NCI-H2029 (cell line): Measurements from ENCODE around the gene CCL25.
"Not testable (repeated sequence)": the region's sequence is repeated elsewhere in the genome, so short reads cannot be mapped to it uniquely, and the experiment has no call there.

Source experiments
- DNase-seq: peaks from one replicate; lab custom pipeline; 2025; lab: John Stamatoyannopoulos, UW

The CCL25 gene

DNA sequence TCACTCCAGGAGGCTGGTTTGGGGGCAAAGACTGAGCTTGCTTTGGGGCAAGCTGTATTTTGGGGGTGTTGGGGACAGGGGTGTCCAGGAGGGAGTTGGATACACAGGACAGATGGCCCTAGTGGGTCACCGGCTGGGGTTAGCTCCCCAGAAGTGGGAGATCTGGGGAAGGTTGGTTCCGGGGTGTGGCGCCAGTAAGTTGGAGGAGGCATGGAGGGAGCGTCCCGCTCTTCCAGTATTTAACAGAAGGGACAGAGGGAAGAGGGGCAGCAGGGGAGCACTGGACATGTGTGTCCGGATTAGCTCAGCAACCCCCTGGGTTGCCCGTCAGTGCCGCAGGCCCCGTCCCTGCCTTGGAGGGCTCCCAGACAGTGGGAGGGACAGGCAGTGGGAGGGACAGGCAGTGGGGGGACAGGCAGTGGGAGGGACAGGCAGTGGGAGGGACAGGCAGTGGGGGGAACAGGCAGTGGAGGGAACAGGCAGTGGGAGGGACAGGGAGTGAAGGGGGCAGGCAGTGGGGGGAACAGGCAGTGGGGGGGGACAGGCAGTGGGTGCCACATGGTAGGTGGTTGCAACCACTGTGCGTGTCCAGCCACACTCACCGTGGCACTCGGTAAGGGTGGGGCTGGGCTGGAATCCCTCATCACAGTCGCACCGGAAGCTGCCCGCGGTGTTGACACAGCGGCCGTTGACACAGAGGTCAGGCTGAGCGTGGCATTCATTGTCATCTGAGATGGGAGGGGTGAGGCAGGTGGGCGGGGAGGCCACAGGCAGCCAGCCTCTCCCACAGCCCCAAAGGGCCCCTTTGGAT, 33.2 kb downstream of the CCL25 start:
- DNase-seq = peak; percentile 57

DNA sequence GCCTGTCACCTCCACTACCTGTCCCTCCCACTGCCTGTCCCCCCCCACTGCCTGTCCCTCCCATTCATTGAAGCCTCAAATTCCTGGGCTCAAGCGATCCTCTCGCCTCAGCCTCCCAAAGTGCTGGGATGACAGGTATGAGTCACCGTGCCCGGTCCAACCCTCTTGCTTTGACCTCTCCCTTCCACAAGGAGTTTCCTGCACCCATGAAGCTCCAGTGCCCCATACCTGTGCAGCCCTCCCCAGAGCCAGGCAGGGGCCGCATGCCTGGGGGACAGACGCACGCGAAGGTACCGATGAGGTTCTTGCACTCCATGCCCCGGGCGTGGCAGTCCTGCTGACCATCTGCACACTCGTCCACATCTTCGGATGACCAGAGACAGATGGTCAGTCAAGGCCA, 34.3 kb downstream of the CCL25 start:
- no peak for DNase-seq

DNA sequence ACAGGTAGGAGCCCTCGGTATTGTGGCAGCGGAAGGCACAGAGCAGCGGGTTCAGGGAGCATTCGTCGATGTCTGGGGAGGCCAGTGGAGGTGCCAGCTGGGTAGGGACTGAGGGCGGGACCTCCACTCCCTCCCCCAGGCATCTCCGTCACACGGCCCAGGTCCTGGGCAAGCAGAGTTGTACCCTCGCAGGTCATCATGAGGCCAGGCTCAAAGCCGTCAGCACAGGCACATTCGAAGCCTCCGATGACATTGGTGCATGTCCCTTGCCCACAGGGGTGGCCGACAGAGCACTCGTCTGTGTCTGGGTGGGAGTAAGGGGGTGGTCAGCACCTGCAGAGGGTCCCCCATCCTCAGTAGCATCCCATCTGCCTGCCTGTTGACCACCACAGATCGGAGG, 35.3 kb downstream of the CCL25 start:
- DNase-seq = no peak

- DNase-seq = no peak
These were observed 36.4 kb downstream of the CCL25 start for GRCh38 chr19:8088752-8089663.

DNA sequence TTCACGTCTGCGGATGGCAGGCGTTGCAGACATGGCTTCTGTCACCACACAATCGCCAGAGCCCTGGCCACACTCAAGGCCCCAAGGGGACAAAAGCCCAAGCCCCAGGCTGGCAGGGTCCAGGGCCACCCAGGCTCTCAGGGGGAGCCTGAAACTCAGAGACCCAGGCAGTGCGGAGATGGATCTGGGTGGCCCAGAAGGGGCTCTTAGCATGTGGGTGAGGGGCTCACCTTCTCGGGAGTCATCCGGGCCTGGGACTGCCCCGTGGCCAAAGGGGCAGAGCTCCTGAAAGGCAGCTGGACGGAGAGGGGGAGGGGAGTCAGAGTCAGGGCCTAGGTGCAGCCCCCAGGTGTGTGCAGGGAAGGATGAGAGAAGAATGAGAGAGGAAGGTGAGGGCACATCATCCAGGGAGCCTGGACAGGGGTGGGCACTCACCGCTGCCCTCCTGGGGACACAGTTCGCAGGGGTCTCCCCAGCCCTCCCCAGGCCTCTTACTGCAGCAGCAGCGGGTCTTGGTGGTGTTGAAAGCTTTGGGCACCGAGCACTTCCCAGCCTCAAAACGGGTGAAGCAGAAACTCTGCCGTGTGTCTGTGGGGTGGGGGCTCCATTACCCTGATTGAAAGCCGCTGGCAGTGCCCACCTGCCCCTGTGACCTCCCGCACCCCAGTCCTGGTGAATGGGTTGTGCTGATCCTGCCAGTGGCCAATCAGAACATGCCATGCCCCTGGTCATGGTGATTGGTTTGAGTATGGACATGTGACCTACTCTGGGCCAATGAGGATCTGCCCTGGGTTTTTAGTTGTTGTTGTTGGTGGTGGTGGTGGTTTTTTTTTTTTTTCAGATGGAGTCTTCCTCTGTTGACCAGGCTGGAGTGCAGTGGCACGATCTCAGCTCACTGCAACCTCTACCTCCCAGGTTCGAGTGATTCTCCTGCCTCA, 37.4 kb downstream of the CCL25 start:
- DNase-seq = no peak

DNA sequence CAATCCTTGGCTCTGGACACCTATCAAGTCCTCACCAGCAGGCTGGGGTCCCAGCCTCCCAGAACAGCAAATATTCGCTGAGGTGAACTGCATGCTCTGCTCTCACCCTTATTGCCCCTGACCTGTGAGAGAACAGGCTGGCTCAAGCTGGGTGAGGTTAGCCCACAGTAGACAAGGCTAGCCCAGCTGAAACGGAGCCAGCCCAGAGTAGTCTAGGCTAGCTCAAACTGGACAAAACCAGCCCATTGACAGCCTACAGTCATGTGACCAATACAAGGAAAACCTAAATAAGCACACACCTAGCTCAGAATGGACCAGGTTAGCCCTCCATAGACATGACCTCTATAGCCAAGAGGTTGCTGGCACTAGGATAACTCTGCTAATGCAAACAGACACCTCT, 38.4 kb downstream of the CCL25 start:
- DNase-seq = no peak

DNA sequence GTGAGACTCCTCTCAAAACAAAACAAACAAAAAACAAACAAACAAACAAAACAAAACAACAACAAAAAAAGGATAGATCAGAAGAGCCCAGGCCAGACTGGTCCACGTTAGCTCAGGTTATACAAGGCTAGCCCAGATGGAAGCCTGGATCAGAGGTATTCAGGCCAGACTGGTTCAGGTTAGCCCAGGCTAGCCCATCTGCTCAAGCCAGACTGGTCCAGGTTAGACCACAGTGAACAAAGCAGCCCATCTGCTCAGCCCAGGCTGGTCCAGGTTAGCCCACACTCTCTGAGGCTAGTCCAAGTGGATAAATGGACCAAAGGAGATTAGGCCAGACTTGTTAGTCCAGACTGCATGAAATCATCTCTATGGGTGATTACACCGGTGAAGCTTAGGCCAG, 41.2 kb downstream of the CCL25 start:
- no peak for DNase-seq

DNA sequence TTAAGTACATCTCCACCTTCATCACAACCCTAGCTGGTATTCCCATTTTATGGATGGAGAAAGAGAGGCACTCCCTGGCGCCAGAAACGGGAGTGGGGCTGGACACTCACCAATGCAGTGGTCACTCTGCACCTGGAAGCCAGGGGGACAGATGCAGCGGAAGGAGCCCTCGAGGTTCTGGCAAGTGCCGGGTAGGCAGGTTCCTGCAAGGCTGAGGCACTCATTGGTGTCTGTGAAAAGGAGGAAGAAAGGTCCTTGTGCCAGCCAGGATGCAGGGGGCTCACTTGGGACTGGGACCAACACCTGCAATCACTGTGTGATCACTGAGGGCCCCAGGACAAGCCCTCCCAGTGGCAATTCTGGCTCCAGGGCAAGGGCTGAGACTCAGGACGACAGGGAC, 41.8 kb downstream of the CCL25 start:
- DNase-seq = no peak

DNA sequence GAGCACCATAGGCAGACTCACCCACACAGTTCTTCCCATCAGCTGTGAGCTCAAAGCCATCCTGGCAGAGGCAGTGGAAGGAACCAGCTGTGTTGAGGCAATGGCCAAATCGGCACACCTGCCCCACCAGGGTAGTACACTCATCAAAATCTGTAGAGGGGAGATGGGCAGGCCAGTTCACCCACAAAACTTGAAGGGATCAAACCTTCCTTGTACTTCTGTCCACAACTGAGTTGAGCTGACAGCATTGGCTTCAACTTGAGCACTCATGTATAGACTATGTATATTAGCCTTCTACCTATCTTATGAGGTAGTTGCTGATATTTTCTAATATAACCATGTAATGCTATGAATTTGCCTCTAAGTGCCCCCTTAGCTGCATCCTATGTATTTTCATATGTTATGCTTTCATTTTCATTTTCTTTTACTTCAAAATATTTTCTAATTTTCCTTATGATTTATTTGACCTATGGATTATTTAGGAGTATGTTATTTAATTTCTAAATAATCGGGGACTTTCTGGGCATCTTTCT, 42.9 kb downstream of the CCL25 start:
- DNase-seq = no peak

GRCh38 chr19:8096071-8096470, 43.5 kb downstream of the CCL25 start:
- DNase-seq = no peak

GRCh38 chr19:8097198-8097597, 44.6 kb downstream of the CCL25 start:
- DNase-seq = no peak

- no peak for DNase-seq
These were observed 45.4 kb downstream of the CCL25 start for GRCh38 chr19:8097681-8098567.

DNA sequence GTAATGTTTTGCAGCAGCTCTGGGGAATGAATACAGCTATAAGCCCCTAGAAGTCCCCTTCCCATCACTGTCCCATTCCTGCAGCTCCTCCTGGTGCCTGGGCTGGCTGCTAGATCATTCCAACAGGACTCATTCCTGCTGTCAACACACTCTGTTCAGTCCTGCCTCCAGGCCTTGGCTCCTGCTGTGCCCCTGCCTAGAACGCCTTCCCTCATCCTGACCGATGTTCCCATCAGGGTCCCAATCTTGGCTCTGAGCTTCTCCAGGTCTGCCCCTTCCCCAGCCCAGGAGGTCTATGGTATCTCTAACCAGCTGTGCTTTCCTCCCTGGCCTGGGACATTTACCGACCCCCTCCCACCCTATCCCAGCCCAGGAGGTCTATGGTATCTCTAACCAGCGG, 48.8 kb downstream of the CCL25 start:
- DNase-seq = no peak

GRCh38 chr19:8101910-8102309, 49.4 kb downstream of the CCL25 start:
- not testable (repeated sequence) for DNase-seq

DNA sequence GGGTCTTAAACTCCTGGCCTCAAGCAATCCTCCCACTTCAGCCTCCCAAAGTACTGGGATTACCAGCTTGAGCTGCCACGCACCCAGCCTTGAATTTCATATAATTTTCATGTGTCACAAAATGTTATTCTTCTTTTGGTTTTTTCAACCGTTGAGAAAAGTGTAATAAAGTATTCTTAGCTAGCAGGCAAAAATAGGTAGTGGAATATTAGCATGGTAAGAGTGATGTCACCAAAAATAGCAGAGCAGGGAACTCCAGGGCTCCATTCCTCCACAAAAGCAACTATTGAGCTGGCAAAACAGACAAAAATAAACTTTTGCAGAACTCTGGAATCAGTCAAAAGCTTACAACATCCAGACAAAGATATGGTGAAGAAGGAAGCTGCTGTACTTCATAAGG, 52.9 kb downstream of the CCL25 start:
- no peak for DNase-seq

DNA sequence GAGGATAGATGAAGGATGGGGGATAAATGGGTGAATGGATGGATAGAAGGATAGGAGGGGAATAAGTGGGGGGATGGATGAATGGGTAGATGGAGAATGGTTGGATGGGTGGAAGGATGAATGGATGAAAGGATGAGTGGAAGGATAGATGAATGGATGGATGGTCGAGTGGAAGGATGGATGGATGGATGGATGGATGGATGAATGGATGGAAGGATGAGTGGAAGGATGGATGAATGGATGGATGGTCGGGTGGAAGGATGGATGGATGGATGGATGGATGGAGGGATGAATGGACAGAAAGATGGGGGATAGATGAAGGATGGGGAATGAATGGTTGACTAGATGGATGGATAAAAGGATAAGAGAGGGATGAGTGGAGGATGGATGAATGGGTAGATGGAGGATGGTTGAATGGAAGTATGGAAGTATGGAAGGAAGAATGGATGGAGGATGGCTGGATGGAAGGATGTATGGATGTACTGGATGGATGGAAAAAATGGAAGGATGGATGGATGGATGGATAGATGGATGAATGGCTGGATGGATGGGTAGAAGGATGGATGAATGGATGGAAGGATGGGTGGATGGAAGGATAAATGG, 54.8 kb downstream of the CCL25 start:
- no peak for DNase-seq

- DNase-seq = no peak
These were observed 56.2 kb downstream of the CCL25 start for GRCh38 chr19:8108560-8109445.

- DNase-seq = no peak
These were observed 56.9 kb downstream of the CCL25 start for GRCh38 chr19:8109455-8109854.
